GM12878 (cell line): ENCODE measurements around the gene SGK2. TPM values are rescaled to one million over a fixed set of nuclear protein-coding genes. Genes with fewer than 3 reads are reported as not detected.

Source experiments
- ATAC-seq: fragments of 200-7000 bp; cut with Tn5 transposase; 3 replicates; pipeline ENCODE4 v1.9.1; 2020; ENCODE audit warnings: mild to moderate bottlenecking, moderate library complexity
- BruUV-seq: library from RNA; stranded (reverse); fragments of 400-500 nt; replicated peaks from 2 replicates; lab custom pipeline; 2021; lab: Mats Ljungman, UMichigan
- CTCF ChIA-PET: fragments of 300-600 bp; sonication (Branson Sonifier 250); formaldehyde crosslinking; extraction: SDS; loops from one replicate; lab custom pipeline; 2021; ENCODE audit warnings: inconsistent platforms; lab: Yijun Ruan, JAX
- POLR2A ChIA-PET: fragments of 350-600 bp; formaldehyde crosslinking; extraction: SDS; loops from one replicate; lab custom pipeline; 2021; ENCODE audit warnings: inconsistent platforms; lab: Charles Lee
- RAD21 ChIA-PET: fragments of 300-600 bp; sonication (Branson Sonifier 250); formaldehyde crosslinking; loops from one replicate; lab custom pipeline; 2023; ENCODE audit warnings: antibody characterized with exemption; ENCODE audit not compliant: unreplicated experiment; lab: Charles Lee
- SMC1A ChIA-PET: fragments of 300-600 bp; sonication (Branson Sonifier 250); formaldehyde crosslinking; loops from one replicate; lab custom pipeline; 2023; ENCODE audit not compliant: unreplicated experiment, uncharacterized antibody; lab: Charles Lee
- DNase-seq: peaks from one replicate; pipeline ENCODE4 v3.0.0-alpha.2; 2011; ENCODE audit warnings: low read depth, low spot score
- FAIRE-seq: peaks from 3 replicates; lab custom pipeline; 2011; peaks lifted over from hg19 to GRCh38; lab: Jason Lieb, UNC
- H2AFZ ChIP-seq: 2 replicates; pipeline ENCODE4 v1.6.0; 2011; ENCODE audit warnings: low read depth, low read length, control low read depth; ENCODE audit not compliant: control insufficient read depth
- H3K27ac ChIP-seq: 2 replicates; pipeline ENCODE4 v1.5.1; 2011; ENCODE audit warnings: control low read depth; ENCODE audit not compliant: control insufficient read depth, insufficient read depth
- H3K27me3 ChIP-seq, 2 experiments: replicated peaks in 1 of 2; 2 replicates each; pipeline versions ENCODE4 v1.6.0 to v1.6.1; 2011; ENCODE audit warnings: low read length in 1 of 2; ENCODE audit not compliant: control insufficient read depth in 2 of 2, insufficient read depth in 2 of 2
- H3K36me3 ChIP-seq, 2 experiments: 2 replicates each; pipeline ENCODE4 v1.5.1; 2011; ENCODE audit warnings: low read length in 1 of 2; ENCODE audit not compliant: control insufficient read depth in 2 of 2, insufficient read depth in 2 of 2
- H3K4me1 ChIP-seq: 2 replicates; pipeline ENCODE4 v1.6.1; 2011; ENCODE audit warnings: mild to moderate bottlenecking, low read length, moderate library complexity, mixed read lengths; ENCODE audit not compliant: control insufficient read depth, insufficient read depth
- H3K4me2 ChIP-seq: 2 replicates; pipeline ENCODE4 v1.6.0; 2011; ENCODE audit warnings: control low read depth; ENCODE audit not compliant: control insufficient read depth, insufficient read depth
- H3K4me3 ChIP-seq: fragments of 200-600 bp; sonication (generic); 2 replicates; pipeline ENCODE4 v1.5.1; 2016
- H3K79me2 ChIP-seq: 2 replicates; pipeline ENCODE4 v1.6.0; 2011; ENCODE audit warnings: low read length; ENCODE audit not compliant: control insufficient read depth, insufficient read depth
- H3K9ac ChIP-seq: 2 replicates; pipeline ENCODE4 v1.8.0; 2011; ENCODE audit warnings: low read length, control low read depth, mixed read lengths; ENCODE audit not compliant: control insufficient read depth, insufficient read depth
- H3K9me3 ChIP-seq: replicated peaks from 3 replicates; pipeline ENCODE4 v1.5.1; 2011; ENCODE audit warnings: mild to moderate bottlenecking, low read length; ENCODE audit not compliant: control insufficient read depth, insufficient read depth
- H4K20me1 ChIP-seq: 2 replicates; pipeline ENCODE4 v1.6.0; 2011; ENCODE audit not compliant: control insufficient read depth, insufficient read depth
- BHLHE40 ChIP-seq, 2 experiments: fragments of 450-650 bp in 1 of 2; IDR thresholded peaks; 2 replicates each; pipeline ENCODE4 v1.6.1; 2011 to 2017; ENCODE audit warnings: low read depth in 2 of 2, borderline replicate concordance in 1 of 2, improper control_type of control experiment in 1 of 2, low read length in 1 of 2, mild to moderate bottlenecking in 1 of 2
- BRCA1 ChIP-seq: IDR thresholded peaks from 2 replicates; pipeline ENCODE4 v1.6.1; 2011; ENCODE audit warnings: low read depth, low read length, improper control_type of control experiment
- CBX3 ChIP-seq: fragments of 200-600 bp; sonication (generic); IDR thresholded peaks from 2 replicates; pipeline ENCODE4 v1.6.1; 2016; ENCODE audit warnings: low read depth, borderline replicate concordance
- CHD2 ChIP-seq: IDR thresholded peaks from 2 replicates; pipeline ENCODE4 v1.6.1; 2011; ENCODE audit warnings: low read depth, low read length, improper control_type of control experiment, borderline replicate concordance
- CHD4 ChIP-seq: fragments of 200-600 bp; sonication (generic); IDR thresholded peaks from 2 replicates; pipeline ENCODE4 v1.6.1; 2016; ENCODE audit warnings: mild to moderate bottlenecking
- CREB1 ChIP-seq: IDR thresholded peaks from 2 replicates; pipeline ENCODE4 v1.6.1; 2012; ENCODE audit warnings: low read depth, mild to moderate bottlenecking, inconsistent platforms
- E2F4 ChIP-seq: IDR thresholded peaks from 2 replicates; pipeline ENCODE4 v1.6.1; 2012; ENCODE audit warnings: low read depth, low read length, improper control_type of control experiment
- EED ChIP-seq: sonication (generic); IDR thresholded peaks from 2 replicates; pipeline ENCODE4 v1.6.1; 2016; ENCODE audit warnings: antibody characterized with exemption, low read depth
- EGR1 ChIP-seq, 2 experiments: IDR thresholded peaks; 1 replicate in 1 of 2; 2 replicates in 1 of 2; pipeline ENCODE4 v1.6.1; 2011 to 2012; ENCODE audit warnings: low read depth in 2 of 2, low read length in 2 of 2, borderline replicate concordance in 1 of 2, mild to moderate bottlenecking in 1 of 2, moderate library complexity in 1 of 2
- EP300 ChIP-seq, 2 experiments: fragments of 150-350 bp in 1 of 2; IDR thresholded peaks; 2 replicates each; pipeline ENCODE4 v1.6.1; 2011 to 2012; ENCODE audit warnings: low read depth in 2 of 2, low read length in 2 of 2, borderline replicate concordance in 1 of 2, improper control_type of control experiment in 1 of 2, inconsistent platforms in 1 of 2; ENCODE audit not compliant: control insufficient read depth in 1 of 2
- HCFC1 ChIP-seq: fragments of 150-350 bp; IDR thresholded peaks from 2 replicates; pipeline ENCODE4 v1.6.1; 2014; ENCODE audit warnings: low read length
- KLF5 ChIP-seq: fragments of 450-650 bp; IDR thresholded peaks from 2 replicates; pipeline ENCODE4 v1.6.1; 2014; ENCODE audit warnings: mild to moderate bottlenecking; ENCODE audit not compliant: partially characterized antibody
- NFXL1 ChIP-seq: fragments of 450-650 bp; IDR thresholded peaks from 2 replicates; pipeline ENCODE4 v1.6.1; 2017; ENCODE audit warnings: antibody characterized with exemption, mild to moderate bottlenecking, borderline replicate concordance
- RCOR1 ChIP-seq: conservative IDR thresholded peaks from 2 replicates; pipeline ENCODE4 v1.6.1; 2012; ENCODE audit warnings: low read depth, low read length, improper control_type of control experiment
- RFX5 ChIP-seq: IDR thresholded peaks from 2 replicates; pipeline ENCODE4 v1.6.1; 2011; ENCODE audit warnings: low read depth, low read length, improper control_type of control experiment
- SIX5 ChIP-seq: IDR thresholded peaks from 2 replicates; pipeline ENCODE4 v1.6.1; 2011; ENCODE audit warnings: mild to moderate bottlenecking, low read depth, low read length, moderate library complexity; ENCODE audit not compliant: severe bottlenecking
- TARDBP ChIP-seq: IDR thresholded peaks from 2 replicates; pipeline ENCODE4 v1.6.1; 2016; ENCODE audit warnings: borderline replicate concordance
- ZNF24 ChIP-seq: fragments of 450-650 bp; IDR thresholded peaks from 2 replicates; pipeline ENCODE4 v1.6.1; 2017; ENCODE audit warnings: antibody characterized with exemption, mild to moderate bottlenecking
- WGBS: methylation state at CpG from one replicate; pipeline ENCODE4 v1.1.6; 2016; ENCODE audit warnings: low lambda C conversion rate; ENCODE audit not compliant: insufficient replicate concordance, insufficient coverage; ENCODE audit errors: missing lambda C conversion rate; 5-methylcytosine and 5-hydroxymethylcytosine counted together
- in situ Hi-C: fragments of 300-500 bp; cut with MboI; formaldehyde crosslinking; loops from 9 replicates; pipeline ENCODE4 v1.14.3; 2018; ENCODE audit warnings: mixed read lengths
- intact Hi-C: fragments of 100-400 bp; cut with micrococcal nuclease; formaldehyde crosslinking; loops from one replicate; pipeline ENCODE4 v1.14.2; 2022; ENCODE audit not compliant: unreplicated experiment
- polyA plus RNA-seq, 11 experiments: library from polyadenylated mRNA; depleted of rRNA in 4 of 11; unstranded in 6 of 11; stranded (reverse) in 5 of 11; fragments of >200 nt; fragmentation: Nextera tagmentation in 4 of 11; fragmentation: Illumina TruSeq in 1 of 11; extraction: Ambion mirVana in 4 of 11; extraction: Trizol in 1 of 11; gene quantifications; 1 replicate in 1 of 11; 2 replicates in 10 of 11; pipeline versions ENCODE4 v1.2.1 to v1.2.3, GENCODE V29; 2011 to 2016; ENCODE audit warnings: inconsistent platforms in 2 of 11, missing spikeins in 2 of 11, low read depth in 1 of 11
- total RNA-seq, 4 experiments: library from RNA; depleted of rRNA in 3 of 4; stranded (reverse); fragments of >200 nt in 3 of 4; fragmentation: Illumina TruSeq in 1 of 4; extraction: Trizol in 1 of 4; gene quantifications; 2 replicates each; pipeline versions ENCODE4 v1.2.1 to v1.2.3, GENCODE V29; 2013 to 2021
- TF ChIP-seq, protein P1 (sequence below): fragments of 450-650 bp; IDR thresholded peaks from 2 replicates; pipeline ENCODE4 v1.6.1; 2016; ENCODE audit warnings: mild to moderate bottlenecking, moderate library complexity, borderline replicate concordance

SGK2 gene
- total and polyA plus RNA-seq, 10 of the 15 experiments (the other 5 are each of a cell fraction or from before 2014, with no cell fraction given) = 0.04 to 0.96 (median 0.22) TPM; not detected in 3

GRCh38 chr20:43548273-43548880, 10.4 kb upstream of the SGK2 start:
- no peaks in the 10 kb centered on the region for H3K79me2 ChIP-seq
- no peak overlapping the region for H3K4me3 ChIP-seq
- RAD21 ChIA-PET = no interaction called here
- no peak overlapping the region for H2AFZ ChIP-seq
- H4K20me1 ChIP-seq = no peaks in the 10 kb centered on the region
- H3K9ac ChIP-seq = no peak overlapping the region
- WGBS = 46% methylated on average over 5 of the region's 5 CpGs
- TF ChIP-seq RFX5 (no peak), EP300 (IDR thresholded peaks at IDR 0.05; ENCODE audit: borderline replicate concordance in 1 of 2, control insufficient read depth in 1 of 2, low read depth in 2 of 2, low read length in 2 of 2) (no peak), BRCA1 (no peak), CHD4 (no peak), E2F4 (no peak), TARDBP (no peak), EGR1 (IDR thresholded peaks at IDR 0.05; ENCODE audit: borderline replicate concordance in 1 of 2, low read depth in 2 of 2, low read length in 2 of 2) (no peak), NFXL1 (no peak), CHD2 (no peak), SIX5 (no peak), CBX3 (no peak), BHLHE40 (IDR thresholded peaks at IDR 0.05; ENCODE audit: borderline replicate concordance in 1 of 2, low read depth in 2 of 2, low read length in 1 of 2) (no peak), EED (no peak), CREB1 (no peak), KLF5 (no peak), HCFC1 (no peak), RCOR1 (no peak), ZNF24 (no peak)
- TF ChIP-seq, protein P1, sequence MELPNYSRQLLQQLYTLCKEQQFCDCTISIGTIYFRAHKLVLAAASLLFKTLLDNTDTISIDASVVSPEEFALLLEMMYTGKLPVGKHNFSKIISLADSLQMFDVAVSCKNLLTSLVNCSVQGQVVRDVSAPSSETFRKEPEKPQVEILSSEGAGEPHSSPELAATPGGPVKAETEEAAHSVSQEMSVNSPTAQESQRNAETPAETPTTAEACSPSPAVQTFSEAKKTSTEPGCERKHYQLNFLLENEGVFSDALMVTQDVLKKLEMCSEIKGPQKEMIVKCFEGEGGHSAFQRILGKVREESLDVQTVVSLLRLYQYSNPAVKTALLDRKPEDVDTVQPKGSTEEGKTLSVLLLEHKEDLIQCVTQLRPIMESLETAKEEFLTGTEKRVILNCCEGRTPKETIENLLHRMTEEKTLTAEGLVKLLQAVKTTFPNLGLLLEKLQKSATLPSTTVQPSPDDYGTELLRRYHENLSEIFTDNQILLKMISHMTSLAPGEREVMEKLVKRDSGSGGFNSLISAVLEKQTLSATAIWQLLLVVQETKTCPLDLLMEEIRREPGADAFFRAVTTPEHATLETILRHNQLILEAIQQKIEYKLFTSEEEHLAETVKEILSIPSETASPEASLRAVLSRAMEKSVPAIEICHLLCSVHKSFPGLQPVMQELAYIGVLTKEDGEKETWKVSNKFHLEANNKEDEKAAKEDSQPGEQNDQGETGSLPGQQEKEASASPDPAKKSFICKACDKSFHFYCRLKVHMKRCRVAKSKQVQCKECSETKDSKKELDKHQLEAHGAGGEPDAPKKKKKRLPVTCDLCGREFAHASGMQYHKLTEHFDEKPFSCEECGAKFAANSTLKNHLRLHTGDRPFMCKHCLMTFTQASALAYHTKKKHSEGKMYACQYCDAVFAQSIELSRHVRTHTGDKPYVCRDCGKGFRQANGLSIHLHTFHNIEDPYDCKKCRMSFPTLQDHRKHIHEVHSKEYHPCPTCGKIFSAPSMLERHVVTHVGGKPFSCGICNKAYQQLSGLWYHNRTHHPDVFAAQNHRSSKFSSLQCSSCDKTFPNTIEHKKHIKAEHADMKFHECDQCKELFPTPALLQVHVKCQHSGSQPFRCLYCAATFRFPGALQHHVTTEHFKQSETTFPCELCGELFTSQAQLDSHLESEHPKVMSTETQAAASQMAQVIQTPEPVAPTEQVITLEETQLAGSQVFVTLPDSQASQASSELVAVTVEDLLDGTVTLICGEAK = no peak
- in situ Hi-C loops (no loop called here), intact Hi-C loops (no loop called here)
- no TSS peak for BruUV-seq
- H3K27ac ChIP-seq = no peak overlapping the region
- no peaks in the 10 kb centered on the region for H3K36me3 ChIP-seq
- POLR2A ChIA-PET = no interaction called here
- FAIRE-seq (no peak), ATAC-seq (no peak), DNase-seq (no peak)
- CTCF ChIA-PET = interaction anchor here (0.7 to 1.7 kb wide), 2 partner anchors 10 to 169 kb away, joined by 3 to 7 read pairs; no protein-coding TSS in a partner anchor
- SMC1A ChIA-PET = no interaction called here
- H3K4me1 ChIP-seq = no peaks in the 10 kb centered on the region
- H3K27me3 ChIP-seq = no peaks in the 10 kb centered on the region
- no peaks in the 10 kb centered on the region for H3K9me3 ChIP-seq
- no peak overlapping the region for H3K4me2 ChIP-seq
